Sigmoid colon (tissue), 7 donors: ENCODE data around the gene NLRP9. TPM values are rescaled to one million over a fixed set of nuclear protein-coding genes. Genes with fewer than 3 reads are reported as not detected.

Source experiments
- DNase-seq: peaks from one replicate; pipeline ENCODE4 v3.0.0-alpha.2; 2019
- H3K27ac ChIP-seq, 4 donors: fragments of 200-600 bp; sonication (generic); one replicate each; pipeline ENCODE4 v1.5.1; 2016 to 2019; ENCODE audit warnings: mild to moderate bottlenecking in 1 of 4
- H3K27me3 ChIP-seq, 3 donors: fragments of 200-600 bp; sonication (generic); one replicate each; pipeline ENCODE4 v1.5.1; 2019; ENCODE audit warnings: mild to moderate bottlenecking in 1 of 3
- H3K36me3 ChIP-seq, 4 donors: fragments of 200-600 bp; sonication (generic); one replicate each; pipeline ENCODE4 v1.5.1; 2016 to 2019
- H3K4me1 ChIP-seq, 4 donors: fragments of 200-600 bp; sonication (generic); one replicate each; pipeline ENCODE4 v1.5.1; 2017 to 2019
- H3K4me3 ChIP-seq, 4 donors: fragments of 200-600 bp; sonication (generic); one replicate each; pipeline ENCODE4 v1.5.1; 2017 to 2019; ENCODE audit warnings: mild to moderate bottlenecking in 2 of 4, moderate library complexity in 1 of 4
- H3K9me3 ChIP-seq, 4 donors: fragments of 200-600 bp in 3 of 4; sonication (generic) in 3 of 4; one replicate each; pipeline versions ENCODE4 v1.5.1 to v1.6.1; 2013 to 2019
- EP300 ChIP-seq, 4 donors: sonication (generic); formaldehyde crosslinking; IDR thresholded peaks; one replicate each; pipeline ENCODE4 v1.6.1; 2017; ENCODE audit warnings: antibody characterized with exemption in 4 of 4
- POLR2A ChIP-seq, 2 donors: fragments of 450-650 bp; IDR thresholded peaks; one replicate each; pipeline ENCODE4 v1.6.1; 2016; ENCODE audit warnings: antibody characterized with exemption in 2 of 2, mild to moderate bottlenecking in 2 of 2, moderate library complexity in 2 of 2
- POLR2AphosphoS5 ChIP-seq, 4 donors: sonication (generic); formaldehyde crosslinking; IDR thresholded peaks; one replicate each; pipeline ENCODE4 v1.6.1; 2017; ENCODE audit warnings: antibody characterized with exemption in 4 of 4
- WGBS, 2 donors: extraction: QIAGEN DNeasy Blood & Tissue Kit; methylation state at CpG; one replicate each; pipeline ENCODE4 v1.1.7; 2013; 5-methylcytosine and 5-hydroxymethylcytosine counted together
- intact Hi-C: fragments of 100-400 bp; cut with DNase I; formaldehyde crosslinking; loops from one replicate; pipeline ENCODE4 v1.15.1; 2023
- polyA plus RNA-seq, 3 donors: library from polyadenylated mRNA; stranded (reverse); fragments of 200-250 nt; gene quantifications; one replicate each; pipeline ENCODE4 v1.2.3, GENCODE V29; 2013
- small RNA-seq, 3 donors: library from RNA; depleted of rRNA; stranded (forward); fragments of <200 nt; gene quantifications; one replicate each; pipeline ENCODE3, GENCODE V24; 2016
- total RNA-seq, 4 donors: library from RNA; depleted of rRNA; stranded (reverse); fragments of >200 nt; gene quantifications; one replicate each; pipeline ENCODE4 v1.1.0, GENCODE V29; 2016
- TF ChIP-seq, protein P1 (sequence below), 4 experiments: fragments of 450-650 bp in 3 of 4; fragments of 200-600 bp in 1 of 4; IDR thresholded peaks; one replicate each; pipeline ENCODE4 v1.5.1; 2016 to 2019; ENCODE audit warnings: antibody characterized with exemption in 4 of 4, mild to moderate bottlenecking in 3 of 4, moderate library complexity in 2 of 4
- donor health status: healthy with polysubstance abuse.
- donor health status: Bipolar disorder and iron deficiency.
- donor health status: healthy.

The NLRP9 gene
- total and polyA plus RNA-seq, 7 donors = not detected

DNA sequence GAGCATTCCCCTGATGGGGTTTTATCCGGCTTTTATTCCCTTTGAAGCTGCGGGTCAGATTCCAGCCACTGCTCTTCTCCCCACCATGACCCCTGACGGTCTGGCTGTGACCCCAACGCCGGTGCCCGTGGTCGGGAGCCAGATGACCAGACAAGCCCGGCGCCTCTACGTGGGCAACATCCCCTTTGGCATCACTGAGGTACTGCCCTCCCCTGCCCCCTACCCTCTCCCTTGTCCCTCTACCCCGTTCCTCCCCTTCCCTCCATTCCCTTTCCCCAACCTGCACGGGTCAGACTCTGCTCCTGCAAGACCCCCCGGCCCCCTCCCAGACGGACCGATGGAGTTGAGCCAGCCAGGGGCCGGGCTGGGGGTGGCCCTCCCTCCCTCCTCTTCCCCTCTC lies 77.2 kb downstream of the NLRP9 start:
- DNase-seq = no peak

DNA sequence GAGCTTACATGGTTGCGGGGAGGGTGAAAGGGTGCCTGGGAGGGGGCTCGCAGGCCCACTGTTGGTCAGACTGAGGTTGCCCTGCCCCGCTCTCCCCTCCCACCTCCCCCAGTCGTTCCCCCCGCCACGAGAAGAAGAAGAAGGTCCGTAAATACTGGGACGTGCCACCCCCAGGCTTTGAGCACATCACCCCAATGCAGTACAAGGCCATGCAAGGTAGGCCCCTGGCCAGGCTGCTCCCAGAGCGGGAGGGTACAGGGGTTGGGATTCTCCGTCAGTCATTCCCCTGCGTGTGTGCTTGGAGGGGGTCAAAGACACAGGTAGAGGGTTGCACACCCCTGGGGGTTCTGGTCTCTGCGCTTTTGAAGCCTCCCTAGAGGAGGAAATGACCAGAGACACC lies 77.8 kb downstream of the NLRP9 start:
- TF ChIP-seq EP300 (IDR thresholded peaks at IDR 0.05) (no peak), POLR2A (IDR thresholded peaks at IDR 0.05) (no peak), POLR2AphosphoS5 (IDR thresholded peaks at IDR 0.05) (no peak)
- TF ChIP-seq, protein P1, sequence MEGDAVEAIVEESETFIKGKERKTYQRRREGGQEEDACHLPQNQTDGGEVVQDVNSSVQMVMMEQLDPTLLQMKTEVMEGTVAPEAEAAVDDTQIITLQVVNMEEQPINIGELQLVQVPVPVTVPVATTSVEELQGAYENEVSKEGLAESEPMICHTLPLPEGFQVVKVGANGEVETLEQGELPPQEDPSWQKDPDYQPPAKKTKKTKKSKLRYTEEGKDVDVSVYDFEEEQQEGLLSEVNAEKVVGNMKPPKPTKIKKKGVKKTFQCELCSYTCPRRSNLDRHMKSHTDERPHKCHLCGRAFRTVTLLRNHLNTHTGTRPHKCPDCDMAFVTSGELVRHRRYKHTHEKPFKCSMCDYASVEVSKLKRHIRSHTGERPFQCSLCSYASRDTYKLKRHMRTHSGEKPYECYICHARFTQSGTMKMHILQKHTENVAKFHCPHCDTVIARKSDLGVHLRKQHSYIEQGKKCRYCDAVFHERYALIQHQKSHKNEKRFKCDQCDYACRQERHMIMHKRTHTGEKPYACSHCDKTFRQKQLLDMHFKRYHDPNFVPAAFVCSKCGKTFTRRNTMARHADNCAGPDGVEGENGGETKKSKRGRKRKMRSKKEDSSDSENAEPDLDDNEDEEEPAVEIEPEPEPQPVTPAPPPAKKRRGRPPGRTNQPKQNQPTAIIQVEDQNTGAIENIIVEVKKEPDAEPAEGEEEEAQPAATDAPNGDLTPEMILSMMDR (IDR thresholded peaks at IDR 0.05) = no peak
- WGBS, 2 donors = 87 to 91% methylated on average over 12 of the region's 12 CpGs
- H3K27ac ChIP-seq = no peak overlapping the region
- H3K9me3 ChIP-seq = no peaks in the 10 kb centered on the region
- no peak overlapping the region for H3K4me3 ChIP-seq
- intact Hi-C loops = no loop called here
- H3K4me1 ChIP-seq = peaks cover 0 to 46% (median 43%) of the 10 kb centered on the region in 4 donors
- H3K27me3 ChIP-seq = no peaks in the 10 kb centered on the region
- DNase-seq = no peak
- peaks cover 39 to 64% (median 50%) of the 10 kb centered on the region in 4 donors for H3K36me3 ChIP-seq

More for the DNA sequence above, 77.2 kb downstream of the NLRP9 start:
- H3K27me3 ChIP-seq = no peaks in the 10 kb centered on the region
- intact Hi-C loops = no loop called here
- H3K36me3 ChIP-seq = peaks cover 45 to 69% (median 54%) of the 10 kb centered on the region in 4 donors
- WGBS, 2 donors = 77 to 88% methylated on average over 16 of the region's 16 CpGs
- H3K4me1 ChIP-seq = peaks cover 0 to 42% (median 39%) of the 10 kb centered on the region in 4 donors
- no peak for TF ChIP-seq POLR2A (IDR thresholded peaks at IDR 0.05)
- TF ChIP-seq, protein P1 (IDR thresholded peaks at IDR 0.05) = no peak
- TF ChIP-seq EP300 (IDR thresholded peaks at IDR 0.05) = no peak
- TF ChIP-seq POLR2AphosphoS5 (IDR thresholded peaks at IDR 0.05) = no peak
- H3K27ac ChIP-seq = no peak overlapping the region
- no peak overlapping the region for H3K4me3 ChIP-seq
- no peaks in the 10 kb centered on the region for H3K9me3 ChIP-seq

DNA sequence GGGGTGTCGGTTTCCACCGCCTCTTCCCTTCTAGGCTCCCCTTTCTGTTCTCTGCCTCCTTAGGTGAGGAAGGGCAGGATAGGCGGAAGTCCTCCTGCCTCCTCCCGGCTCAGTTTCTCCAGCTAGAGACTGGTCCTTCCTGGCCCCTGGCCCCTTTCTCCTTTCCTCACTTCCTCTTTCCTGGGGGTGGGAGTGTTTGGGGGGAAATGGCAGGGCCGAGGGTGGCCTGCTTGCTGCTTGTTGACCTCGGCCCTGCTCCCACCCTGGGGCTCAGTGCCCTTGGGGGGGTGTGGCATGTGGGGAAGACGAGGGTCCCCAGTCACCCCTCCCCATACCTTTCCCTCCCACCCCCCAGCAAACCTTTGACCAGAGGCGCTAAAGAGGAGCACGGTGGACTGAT lies 78.4 kb downstream of the NLRP9 start:
- H3K4me1 ChIP-seq = peaks cover 0 to 47% (median 43%) of the 10 kb centered on the region in 4 donors
- H3K36me3 ChIP-seq = peaks cover 39 to 61% (median 49%) of the 10 kb centered on the region in 4 donors
- TF ChIP-seq POLR2A (IDR thresholded peaks at IDR 0.05) = no peak
- TF ChIP-seq EP300 (IDR thresholded peaks at IDR 0.05) = no peak
- no peak for TF ChIP-seq POLR2AphosphoS5 (IDR thresholded peaks at IDR 0.05)
- TF ChIP-seq, protein P1 (IDR thresholded peaks at IDR 0.05) = no peak
- intact Hi-C loops = loop anchor here (10.0 kb wide), 1 partner anchor 545 kb away; the partner anchor contains the start of gene PPP1R12C
- no peaks in the 10 kb centered on the region for H3K27me3 ChIP-seq
- DNase-seq = no peak
- 74 to 77% methylated on average over 9 of the region's 9 CpGs for WGBS, 2 donors
- no peaks in the 10 kb centered on the region for H3K9me3 ChIP-seq
- no peak overlapping the region for H3K4me3 ChIP-seq
- no peak overlapping the region for H3K27ac ChIP-seq

DNA sequence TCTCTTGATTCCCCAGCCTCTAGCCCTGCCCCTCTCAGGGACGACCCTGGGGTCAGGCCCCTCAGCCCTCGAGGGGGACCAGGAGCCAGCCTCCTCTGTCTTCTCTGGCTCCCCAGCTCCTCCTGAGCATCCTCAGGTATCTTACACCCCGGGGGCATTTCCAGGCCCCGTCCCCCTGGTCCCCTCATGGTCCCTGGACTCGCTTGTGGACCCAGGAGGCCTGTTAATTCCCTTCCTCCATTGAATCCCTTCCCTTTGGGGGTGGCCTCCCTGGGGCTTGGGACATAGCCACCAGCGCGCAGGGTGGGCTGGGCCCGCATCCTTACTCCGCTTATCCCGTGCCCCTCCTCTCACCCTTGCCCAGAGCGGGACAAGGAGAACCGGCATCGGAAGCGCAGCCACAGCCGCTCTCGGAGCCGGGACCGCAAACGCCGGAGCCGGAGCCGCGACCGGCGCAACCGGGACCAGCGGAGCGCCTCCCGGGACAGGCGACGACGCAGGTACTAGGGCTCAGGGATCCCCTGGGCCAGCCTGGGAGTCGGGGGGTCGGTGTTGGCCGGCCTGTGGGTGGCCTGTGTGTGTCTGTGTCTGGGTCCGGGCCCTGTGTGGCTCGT lies 79.2 kb downstream of the NLRP9 start:
- Histone ChIP-seq H3K36me3 (peaks cover 32 to 52% (median 42%) of the 10 kb centered on the region in 4 donors), H3K4me3 (no peak overlapping the region), H3K4me1 (peaks cover 0 to 47% (median 43%) of the 10 kb centered on the region in 4 donors), H3K27me3 (no peaks in the 10 kb centered on the region), H3K27ac (no peak overlapping the region), H3K9me3 (no peaks in the 10 kb centered on the region)
- DNase-seq = no peak
- TF ChIP-seq POLR2A (IDR thresholded peaks at IDR 0.05) = no peak
- intact Hi-C loops = loop anchor here (10.0 kb wide), 1 partner anchor 544 kb away; the partner anchor contains the start of gene PPP1R12C
- 91 to 93% methylated on average over 37 of the region's 37 CpGs for WGBS, 2 donors

Small RNA genes lying within 50 kb of the gene (small RNA-seq; reads per million reads assigned to genes)
- gene AC010525.2 = 0 reads per million in 3 donors

Other genes with a start within 250 kb of the NLRP9 start
- gene SSC5D, start 250.0 kb downstream of the NLRP9 start, total RNA-seq = 10 to 100 TPM in 3 of 4 donors, 1 to 10 TPM in 1; 9.9 to 66.7 (median 19.2) TPM
- gene SSC5D, start 250.0 kb downstream of the NLRP9 start, polyA plus RNA-seq = 1 to 10 TPM in 2 of 3 donors, not detected in 1; 1.2 to 3.8 TPM
- not detected for gene SBK2, start 201.3 kb downstream of the NLRP9 start, total RNA-seq
- gene SBK2, start 201.3 kb downstream of the NLRP9 start, polyA plus RNA-seq = not detected
- under 1 TPM in 1 of 4 donors, not detected in 3; 0.36 TPM for gene SBK3, start 192.9 kb downstream of the NLRP9 start, total RNA-seq
- under 1 TPM in 1 of 3 donors, not detected in 2; 0.23 TPM for gene SBK3, start 192.9 kb downstream of the NLRP9 start, polyA plus RNA-seq
- gene ZNF579, start 157.6 kb downstream of the NLRP9 start, total RNA-seq = 1 to 10 TPM; 1.4 to 3.0 (median 2.2) TPM
- gene ZNF579, start 157.6 kb downstream of the NLRP9 start, polyA plus RNA-seq = 1 to 10 TPM in 2 of 3 donors, under 1 TPM in 1; 0.69 to 4.0 (median 1.8) TPM
- gene FIZ1, start 138.9 kb downstream of the NLRP9 start, total RNA-seq = 1 to 10 TPM; 3.5 to 9.6 (median 9.1) TPM
- 1 to 10 TPM; 5.3 to 9.0 (median 7.2) TPM for gene FIZ1, start 138.9 kb downstream of the NLRP9 start, polyA plus RNA-seq
- 10 to 100 TPM; 24.5 to 37.1 (median 31.3) TPM for gene ZNF524, start 138.1 kb downstream of the NLRP9 start, total RNA-seq
- gene ZNF524, start 138.1 kb downstream of the NLRP9 start, polyA plus RNA-seq = 10 to 100 TPM; 44.1 to 49.2 (median 45.5) TPM
- gene ZNF865, start 132.8 kb downstream of the NLRP9 start, total RNA-seq = 1 to 10 TPM; 2.3 to 8.6 (median 3.4) TPM
- gene ZNF865, start 132.8 kb downstream of the NLRP9 start, polyA plus RNA-seq = 1 to 10 TPM; 2.4 to 9.3 (median 3.0) TPM
- 1 to 10 TPM; 2.8 to 9.1 (median 3.7) TPM for gene ZNF784, start 113.8 kb downstream of the NLRP9 start, total RNA-seq
- gene ZNF784, start 113.8 kb downstream of the NLRP9 start, polyA plus RNA-seq = 1 to 10 TPM; 7.2 to 8.2 (median 7.2) TPM
- gene ZNF580, start 97.4 kb downstream of the NLRP9 start, total RNA-seq = 10 to 100 TPM; 23.5 to 45.5 (median 31.1) TPM
- 10 to 100 TPM; 10.4 to 27.9 (median 13.8) TPM for gene ZNF580, start 97.4 kb downstream of the NLRP9 start, polyA plus RNA-seq
- gene ZNF581, start 94.8 kb downstream of the NLRP9 start, total RNA-seq = 10 to 100 TPM; 18.2 to 43.2 (median 24.5) TPM
- gene ZNF581, start 94.8 kb downstream of the NLRP9 start, polyA plus RNA-seq = 10 to 100 TPM; 17.1 to 24.4 (median 23.4) TPM
- 10 to 100 TPM; 16.6 to 22.9 (median 20.2) TPM for gene CCDC106, start 90.2 kb downstream of the NLRP9 start, total RNA-seq
- gene CCDC106, start 90.2 kb downstream of the NLRP9 start, polyA plus RNA-seq = 10 to 100 TPM in 2 of 3 donors, 1 to 10 TPM in 1; 5.5 to 10.8 (median 10.0) TPM
- 10 to 100 TPM; 52.1 to 79.7 (median 65.4) TPM for gene U2AF2, start 83.4 kb downstream of the NLRP9 start, total RNA-seq
- gene U2AF2, start 83.4 kb downstream of the NLRP9 start, polyA plus RNA-seq = 100 to 1,000 TPM in 1 of 3 donors, 10 to 100 TPM in 2; 81.7 to 162 (median 86.9) TPM
- gene EPN1, start 63.2 kb downstream of the NLRP9 start, total RNA-seq = 10 to 100 TPM; 22.8 to 54.3 (median 34.6) TPM
- 100 to 1,000 TPM; 137 to 162 (median 146) TPM for gene EPN1, start 63.2 kb downstream of the NLRP9 start, polyA plus RNA-seq
- gene RFPL4A, start 20.7 kb upstream of the NLRP9 start, total RNA-seq = not detected
- gene RFPL4A, start 20.7 kb upstream of the NLRP9 start, polyA plus RNA-seq = under 1 TPM in 1 of 3 donors, not detected in 2; 0.19 TPM
- gene RFPL4AL1, start 30.7 kb upstream of the NLRP9 start, total RNA-seq = not detected
- under 1 TPM in 1 of 3 donors, not detected in 2; 0.12 TPM for gene RFPL4AL1, start 30.7 kb upstream of the NLRP9 start, polyA plus RNA-seq
- gene NLRP11, start 93.6 kb upstream of the NLRP9 start, total RNA-seq = not detected
- under 1 TPM in 1 of 3 donors, not detected in 2; 0.04 TPM for gene NLRP11, start 93.6 kb upstream of the NLRP9 start, polyA plus RNA-seq
- not detected for gene NLRP4, start 98.1 kb upstream of the NLRP9 start, total RNA-seq
- under 1 TPM in 1 of 3 donors, not detected in 2; 0.17 TPM for gene NLRP4, start 98.1 kb upstream of the NLRP9 start, polyA plus RNA-seq
- not detected for gene NLRP13, start 193.9 kb upstream of the NLRP9 start, total RNA-seq
- gene NLRP13, start 193.9 kb upstream of the NLRP9 start, polyA plus RNA-seq = not detected
- not detected for gene NLRP8, start 209.4 kb upstream of the NLRP9 start, total RNA-seq
- not detected for gene NLRP8, start 209.4 kb upstream of the NLRP9 start, polyA plus RNA-seq
- gene NLRP5, start 248.4 kb upstream of the NLRP9 start, total RNA-seq = not detected
- gene NLRP5, start 248.4 kb upstream of the NLRP9 start, polyA plus RNA-seq = not detected